NT2/D1 (cell line): ENCODE results near the gene RUNX1.

Experiments
- DNase-seq: peaks from one replicate; pipeline ENCODE4 v3.0.0-alpha.2; 2011; ENCODE audit warnings: low read depth, low spot score
- H3K27me3 ChIP-seq: 2 replicates; pipeline ENCODE4 v1.6.0; 2011; ENCODE audit warnings: mild to moderate bottlenecking; ENCODE audit not compliant: insufficient read length, insufficient read depth
- H3K36me3 ChIP-seq: 2 replicates; pipeline ENCODE4 v1.6.1; 2011; ENCODE audit warnings: mild to moderate bottlenecking, low read length, mixed read lengths; ENCODE audit not compliant: insufficient read depth, insufficient read length
- H3K4me1 ChIP-seq: 2 replicates; pipeline ENCODE4 v1.5.1; 2011; ENCODE audit not compliant: insufficient read depth, insufficient read length
- H3K4me3 ChIP-seq: 2 replicates; pipeline ENCODE4 v1.5.1; 2011; ENCODE audit warnings: low read depth; ENCODE audit not compliant: insufficient read length
- H3K9ac ChIP-seq: 2 replicates; pipeline ENCODE4 v1.6.0; 2011; ENCODE audit warnings: low read depth; ENCODE audit not compliant: insufficient read length
- H3K9me3 ChIP-seq: 2 replicates; pipeline ENCODE4 v1.5.1; 2011; ENCODE audit warnings: mild to moderate bottlenecking, low read length; ENCODE audit not compliant: insufficient read depth
- SUZ12 ChIP-seq: IDR thresholded peaks from 2 replicates; pipeline ENCODE4 v1.6.1; 2011; ENCODE audit not compliant: insufficient read length, insufficient read depth; ENCODE audit errors: extremely low read depth
- YY1 ChIP-seq: IDR thresholded peaks from 2 replicates; pipeline ENCODE4 v1.6.1; 2011; ENCODE audit not compliant: insufficient read length, insufficient read depth
- ZNF274 ChIP-seq: IDR thresholded peaks from 2 replicates; pipeline ENCODE4 v1.6.1; 2011; ENCODE audit warnings: mild to moderate bottlenecking, low read depth, low read length

The RUNX1 gene

GRCh38 chr21:34754690-34755647 lies 294.1 kb downstream of the RUNX1 start:
- no peaks in the 10 kb centered on the region for H3K9me3 ChIP-seq
- no peak overlapping the region for H3K9ac ChIP-seq
- no peaks in the 10 kb centered on the region for H3K27me3 ChIP-seq
- no peaks in the 10 kb centered on the region for H3K36me3 ChIP-seq
- no peak for TF ChIP-seq ZNF274
- no peak for TF ChIP-seq SUZ12
- no peak for TF ChIP-seq YY1
- DNase-seq, result no peak
- no peak overlapping the region for H3K4me3 ChIP-seq
- no peaks in the 10 kb centered on the region for H3K4me1 ChIP-seq

DNA sequence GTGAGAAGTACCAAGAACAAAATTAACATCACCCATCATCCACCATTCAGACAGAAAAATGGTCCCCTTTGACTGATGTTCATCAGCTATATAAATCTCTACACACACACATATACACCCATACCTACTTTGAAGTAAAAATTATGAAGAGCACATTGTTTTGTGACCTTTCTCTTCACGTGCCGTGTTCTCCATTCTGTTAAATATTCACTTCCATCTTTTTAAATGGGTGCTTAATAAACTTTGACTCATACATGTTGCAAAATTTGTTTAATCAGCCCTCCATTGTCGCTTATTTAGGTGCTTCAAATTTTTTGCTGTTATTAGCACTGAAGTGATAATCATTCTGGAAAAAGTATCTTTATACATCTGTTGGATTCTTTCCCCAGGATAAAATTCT lies 300.2 kb downstream of the RUNX1 start:
- no peak for DNase-seq
- no peak overlapping the region for H3K9ac ChIP-seq
- TF ChIP-seq YY1 (no peak), SUZ12 (no peak), ZNF274 (no peak)
- H3K4me1 ChIP-seq, result no peaks in the 10 kb centered on the region
- H3K27me3 ChIP-seq, result no peaks in the 10 kb centered on the region
- no peaks in the 10 kb centered on the region for H3K36me3 ChIP-seq
- no peaks in the 10 kb centered on the region for H3K9me3 ChIP-seq
- H3K4me3 ChIP-seq, result no peak overlapping the region

GRCh38 chr21:34745557-34746255 lies 303.4 kb downstream of the RUNX1 start:
- Histone ChIP-seq H3K36me3 (no peaks in the 10 kb centered on the region), H3K4me1 (no peaks in the 10 kb centered on the region), H3K4me3 (no peak overlapping the region), H3K27me3 (no peaks in the 10 kb centered on the region), H3K9ac (no peak overlapping the region), H3K9me3 (no peaks in the 10 kb centered on the region)
- peak; percentile 92 for DNase-seq
- TF ChIP-seq YY1, result no peak
- no peak for TF ChIP-seq ZNF274
- TF ChIP-seq SUZ12, result no peak

DNA sequence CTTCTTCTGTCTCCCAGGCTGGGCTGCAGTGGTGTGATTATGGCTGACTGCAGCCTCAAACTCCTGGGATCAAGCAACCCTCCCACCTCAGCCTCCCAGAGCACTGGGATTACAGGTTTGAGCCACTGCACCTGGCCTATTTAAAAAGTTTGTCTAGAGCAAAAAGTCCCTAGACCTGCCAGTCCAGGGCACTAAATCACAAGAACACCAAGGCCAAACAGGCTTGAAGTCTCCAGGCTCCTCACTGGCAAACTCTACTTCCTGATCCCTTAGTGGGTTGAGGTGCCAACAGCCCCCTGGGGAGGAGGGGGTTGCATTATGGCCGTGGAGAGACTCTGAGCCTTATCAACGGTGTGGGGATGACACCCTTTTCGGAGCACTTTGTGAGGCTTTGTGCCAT lies 304.3 kb downstream of the RUNX1 start:
- Histone ChIP-seq H3K36me3 (no peaks in the 10 kb centered on the region), H3K9ac (no peak overlapping the region), H3K27me3 (no peaks in the 10 kb centered on the region), H3K4me3 (no peak overlapping the region), H3K9me3 (no peaks in the 10 kb centered on the region), H3K4me1 (no peaks in the 10 kb centered on the region)
- DNase-seq, result no peak
- TF ChIP-seq SUZ12, result no peak

DNA sequence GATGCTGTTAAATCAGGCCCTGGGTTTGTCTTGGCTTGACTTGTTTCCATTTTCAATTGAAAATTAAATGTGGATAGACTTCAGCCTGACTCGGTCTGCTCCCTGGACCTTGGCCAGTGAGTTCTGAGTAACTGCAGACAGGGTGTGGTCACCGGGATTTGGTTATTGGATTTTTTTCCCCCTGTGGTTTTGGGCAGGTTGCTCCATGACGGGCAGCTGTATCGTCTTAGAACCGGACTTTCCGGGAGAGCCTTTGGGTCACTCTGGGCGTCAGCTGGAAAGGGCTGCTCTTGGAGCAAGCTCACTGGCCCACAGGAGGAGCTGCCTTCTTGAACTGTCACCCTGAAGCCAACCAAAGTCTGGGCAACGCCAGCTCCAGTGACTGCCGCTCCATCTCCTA lies 305.3 kb downstream of the RUNX1 start:
- Histone ChIP-seq H3K36me3 (no peaks in the 10 kb centered on the region), H3K27me3 (no peaks in the 10 kb centered on the region), H3K4me3 (no peak overlapping the region), H3K9ac (no peak overlapping the region), H3K9me3 (no peaks in the 10 kb centered on the region), H3K4me1 (no peaks in the 10 kb centered on the region)
- no peak for DNase-seq
- TF ChIP-seq ZNF274 (no peak), YY1 (no peak), SUZ12 (no peak)

- Histone ChIP-seq H3K4me1 (no peaks in the 10 kb centered on the region), H3K9me3 (no peaks in the 10 kb centered on the region), H3K27me3 (no peaks in the 10 kb centered on the region), H3K36me3 (no peaks in the 10 kb centered on the region), H3K9ac (no peak overlapping the region), H3K4me3 (no peak overlapping the region)
- TF ChIP-seq ZNF274 (no peak), SUZ12 (no peak), YY1 (no peak)
- no peak for DNase-seq
Observed at GRCh38 chr21:34743285-34743684, 305.8 kb downstream of the RUNX1 start.

- H3K4me1 ChIP-seq, result no peaks in the 10 kb centered on the region
- no peak for TF ChIP-seq ZNF274
- TF ChIP-seq SUZ12, result no peak
- no peak for TF ChIP-seq YY1
- no peaks in the 10 kb centered on the region for H3K27me3 ChIP-seq
- no peak for DNase-seq
- no peaks in the 10 kb centered on the region for H3K36me3 ChIP-seq
- H3K4me3 ChIP-seq, result no peak overlapping the region
- H3K9me3 ChIP-seq, result no peaks in the 10 kb centered on the region
- no peak overlapping the region for H3K9ac ChIP-seq
Observed at GRCh38 chr21:34740198-34740597, 308.9 kb downstream of the RUNX1 start.
